HG02943 (cell line): ENCODE data around the gene EEA1.

Source experiments
- ATAC-seq: cut with Tn5 transposase; IDR thresholded peaks from one replicate; pipeline ENCODE4 v1.9.1; 2021; ENCODE audit warnings: mild to moderate bottlenecking, low read depth, moderate library complexity; ENCODE audit not compliant: unreplicated experiment

The EEA1 gene

GRCh38 chr12:92726850-92727249 is 202.2 kb downstream of the EEA1 start:
- ATAC-seq = no peak

- no peak for ATAC-seq
These were observed 206.2 kb downstream of the EEA1 start for GRCh38 chr12:92722897-92723296.

GRCh38 chr12:92721656-92722055 is 207.4 kb downstream of the EEA1 start:
- ATAC-seq = no peak

GRCh38 chr12:92721130-92721529 is 208.0 kb downstream of the EEA1 start:
- ATAC-seq = no peak
